Measurements from ENCODE around the gene SETBP1. TPM values are rescaled to one million over a fixed set of nuclear protein-coding genes. Genes with fewer than 3 reads are reported as not detected.

SETBP1 gene
- total and polyA plus RNA-seq, 2 of the 4 experiments (the other 2 are of a cell fraction), result 0.19 to 0.36 TPM

DNA sequence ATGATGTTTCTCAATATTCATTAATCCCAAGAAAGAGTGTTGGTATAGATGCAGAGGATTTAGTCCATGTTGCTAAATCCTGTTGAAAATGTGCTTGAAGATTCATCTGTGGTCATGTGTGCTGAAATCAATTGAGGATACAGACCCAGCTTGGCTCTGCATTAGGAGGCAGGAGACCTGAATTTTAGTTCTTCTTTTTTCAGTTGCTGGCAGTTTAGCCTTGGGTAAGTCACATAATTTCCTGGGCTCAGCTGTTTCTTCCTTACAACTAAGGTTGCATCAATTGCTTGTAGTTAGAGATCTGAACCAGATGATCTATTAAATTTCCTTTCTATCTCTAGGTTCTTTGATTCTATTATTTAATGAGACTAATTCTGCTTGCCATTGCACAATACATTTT, 54.4 kb downstream of the SETBP1 start:
- Histone ChIP-seq H3K27ac (ENCODE audit: insufficient read depth, low read length) (no peak overlapping the region), H3K4me3 (ENCODE audit: insufficient read depth, low read depth, low read length) (no peak overlapping the region), H3K4ac (ENCODE audit: low read depth, low read length) (no peak overlapping the region), H3K9ac (ENCODE audit: low read depth, low read length) (no peak overlapping the region), H3K18ac (ENCODE audit: low read depth, low read length) (no peak overlapping the region), H3K23ac (ENCODE audit: low read depth, low read length) (no peak overlapping the region), H3K9me3 (ENCODE audit: control insufficient read depth, insufficient read depth, low read length) (no peaks in the 10 kb centered on the region), H2BK120ac (ENCODE audit: low read depth, low read length) (no peak overlapping the region), H2AK9ac (replicated peaks; ENCODE audit: low read depth, low read length, poor library complexity) (no peak overlapping the region), H4K8ac (ENCODE audit: low read depth in 2 of 2, low read length in 2 of 2) (no peak overlapping the region), H3K14ac (replicated peaks; ENCODE audit: low read depth, low read length) (no peak overlapping the region), H2BK5ac (ENCODE audit: low read depth, low read length, poor library complexity, severe bottlenecking) (no peak overlapping the region), H4K5ac (ENCODE audit: low read depth, low read length) (no peak overlapping the region), H2AK5ac (ENCODE audit: low read depth, low read length) (no peak overlapping the region), H4K20me1 (ENCODE audit: insufficient read depth, low read length) (no peaks in the 10 kb centered on the region), H3K9me1 (ENCODE audit: insufficient read depth, low read length) (peaks cover 6% of the 10 kb centered on the region; the same call in 1 of the 2 replicates), H3K36me3 (ENCODE audit: control insufficient read depth, insufficient read depth, low read length) (no peaks in the 10 kb centered on the region), H2BK15ac (ENCODE audit: low read depth, low read length) (no peak overlapping the region), H3K27me3 (ENCODE audit: control insufficient read depth, insufficient read depth, low read length) (no peaks in the 10 kb centered on the region; the same call in 1 of the 2 replicates), H3K56ac (ENCODE audit: extremely low read depth, insufficient read depth, low read length) (no peak overlapping the region), H3K4me1 (ENCODE audit: control insufficient read depth, insufficient read depth, low read length) (peaks cover 3% of the 10 kb centered on the region; the same call in 1 of the 2 replicates), H4K91ac (ENCODE audit: insufficient read depth, low read depth, low read length) (no peak overlapping the region), H3K4me2 (ENCODE audit: low read depth, low read length) (no peak overlapping the region), H2AFZ (replicated peaks; ENCODE audit: low read length, poor library complexity) (no peak overlapping the region), H2BK20ac (ENCODE audit: low read depth, low read length) (no peak overlapping the region), H3K79me1 (ENCODE audit: low read depth in 1 of 2, low read length in 2 of 2) (no peaks in the 10 kb centered on the region)
- no peak for DNase-seq
- POLR2A ChIA-PET (ENCODE audit: unreplicated experiment), result no interaction called here
- in situ Hi-C loops (cut with MboI; ENCODE audit: low sequenced_read_pairs), result no loop called here
- no TSS peak for BruUV-seq (replicated peaks)
- intact Hi-C loops (cut with micrococcal nuclease), result no loop called here
- CTCF ChIA-PET, result no interaction called here
- no peak for ATAC-seq (ENCODE audit: low read depth)
- no peak for TF ChIP-seq MAFK (IDR thresholded peaks at IDR 0.05; ENCODE audit: low read depth, low read length)
- TF ChIP-seq CEBPB (IDR thresholded peaks at IDR 0.05; ENCODE audit: low read depth, low read length), result 0 out of 2 replicates have a peak, but pooled peaks have one; percentile 33
- dilution Hi-C loops (cut with HindIII; ENCODE audit: low sequenced_read_pairs, unreplicated experiment), result no loop called here

Measured in IMR-90 (cell line).